H7 (cell line): ENCODE results near the gene FBLN2. TPM values are rescaled to one million over a fixed set of nuclear protein-coding genes. Genes with fewer than 3 reads are reported as not detected.

Experiments
- DNase-seq: peaks from one replicate; pipeline ENCODE4 v3.0.0; 2012
- H3K27me3 ChIP-seq: 2 replicates; pipeline ENCODE4 v1.6.0; 2011; ENCODE audit warnings: mild to moderate bottlenecking, low read length; ENCODE audit not compliant: control insufficient read depth, insufficient read depth
- H3K36me3 ChIP-seq: replicated peaks from 2 replicates; pipeline ENCODE4 v1.5.1; 2011; ENCODE audit warnings: low read length; ENCODE audit not compliant: control insufficient read depth, insufficient read depth
- H3K4me3 ChIP-seq: 2 replicates; pipeline ENCODE4 v1.5.1; 2011; ENCODE audit warnings: low read depth, mild to moderate bottlenecking, control low read depth, low read length, moderate library complexity; ENCODE audit not compliant: insufficient read depth
- total RNA-seq: library from RNA; depleted of rRNA; stranded (reverse); fragments of >200 nt; shearing (Covaris generic); gene quantifications from 2 replicates; pipeline ENCODE4 v1.2.3, GENCODE V29; 2014

The FBLN2 gene
- total RNA-seq, 1 experiment from 2014 or later, result 27.4 TPM

GRCh38 chr3:13507570-13508339 lies 41.2 kb upstream of the FBLN2 start:
- Histone ChIP-seq H3K27me3 (no peaks in the 10 kb centered on the region), H3K4me3 (no peak overlapping the region), H3K36me3 (no peaks in the 10 kb centered on the region)
- DNase-seq, result peak; percentile 89

- peak; percentile 42 for DNase-seq
- Histone ChIP-seq H3K36me3 (no peaks in the 10 kb centered on the region), H3K27me3 (no peaks in the 10 kb centered on the region), H3K4me3 (no peak overlapping the region)
These were observed 40.4 kb upstream of the FBLN2 start for GRCh38 chr3:13508496-13508895.

GRCh38 chr3:13509059-13509815 lies 39.7 kb upstream of the FBLN2 start:
- Histone ChIP-seq H3K36me3 (no peaks in the 10 kb centered on the region), H3K4me3 (no peak overlapping the region), H3K27me3 (no peaks in the 10 kb centered on the region)
- DNase-seq, result peak; percentile 46

- Histone ChIP-seq H3K36me3 (no peaks in the 10 kb centered on the region), H3K27me3 (no peaks in the 10 kb centered on the region), H3K4me3 (no peak overlapping the region)
- peak; percentile 47 for DNase-seq
These were observed 39.1 kb upstream of the FBLN2 start for GRCh38 chr3:13509816-13510192.

GRCh38 chr3:13512451-13512850 lies 36.5 kb upstream of the FBLN2 start:
- H3K27me3 ChIP-seq, result no peaks in the 10 kb centered on the region
- no peak overlapping the region for H3K4me3 ChIP-seq
- DNase-seq, result no peak
- H3K36me3 ChIP-seq, result no peaks in the 10 kb centered on the region

GRCh38 chr3:13513051-13513912 lies 35.6 kb upstream of the FBLN2 start:
- H3K27me3 ChIP-seq, result no peaks in the 10 kb centered on the region
- peak; percentile 64 for DNase-seq
- H3K36me3 ChIP-seq, result no peaks in the 10 kb centered on the region
- no peak overlapping the region for H3K4me3 ChIP-seq

- Histone ChIP-seq H3K27me3 (no peaks in the 10 kb centered on the region), H3K4me3 (no peak overlapping the region), H3K36me3 (no peaks in the 10 kb centered on the region)
- DNase-seq, result no peak
These were observed 34.9 kb upstream of the FBLN2 start for GRCh38 chr3:13513913-13514517.

GRCh38 chr3:13514639-13515435 lies 34.1 kb upstream of the FBLN2 start:
- DNase-seq, result no peak
- H3K27me3 ChIP-seq, result no peaks in the 10 kb centered on the region
- no peak overlapping the region for H3K4me3 ChIP-seq
- H3K36me3 ChIP-seq, result no peaks in the 10 kb centered on the region

- Histone ChIP-seq H3K36me3 (no peaks in the 10 kb centered on the region), H3K4me3 (no peak overlapping the region), H3K27me3 (no peaks in the 10 kb centered on the region)
- DNase-seq, result peak; percentile 60
These were observed 32.9 kb upstream of the FBLN2 start for GRCh38 chr3:13515786-13516759.

- H3K4me3 ChIP-seq, result no peak overlapping the region
- H3K27me3 ChIP-seq, result no peaks in the 10 kb centered on the region
- H3K36me3 ChIP-seq, result no peaks in the 10 kb centered on the region
- no peak for DNase-seq
These were observed 32.2 kb upstream of the FBLN2 start for GRCh38 chr3:13516760-13517135.

- Histone ChIP-seq H3K36me3 (no peaks in the 10 kb centered on the region), H3K27me3 (no peaks in the 10 kb centered on the region), H3K4me3 (no peak overlapping the region)
- peak; percentile 65 for DNase-seq
These were observed 31.5 kb upstream of the FBLN2 start for GRCh38 chr3:13517253-13517977.

GRCh38 chr3:13518516-13518953 lies 30.4 kb upstream of the FBLN2 start:
- Histone ChIP-seq H3K4me3 (no peak overlapping the region), H3K36me3 (no peaks in the 10 kb centered on the region), H3K27me3 (no peaks in the 10 kb centered on the region)
- peak; percentile 50 for DNase-seq
